ENCODE data around the gene ZNF777.
"Not testable (repeated sequence)": the region's sequence is repeated elsewhere in the genome, so short reads cannot be mapped to it uniquely, and the experiment has no call there.

ZNF777 gene

DNA sequence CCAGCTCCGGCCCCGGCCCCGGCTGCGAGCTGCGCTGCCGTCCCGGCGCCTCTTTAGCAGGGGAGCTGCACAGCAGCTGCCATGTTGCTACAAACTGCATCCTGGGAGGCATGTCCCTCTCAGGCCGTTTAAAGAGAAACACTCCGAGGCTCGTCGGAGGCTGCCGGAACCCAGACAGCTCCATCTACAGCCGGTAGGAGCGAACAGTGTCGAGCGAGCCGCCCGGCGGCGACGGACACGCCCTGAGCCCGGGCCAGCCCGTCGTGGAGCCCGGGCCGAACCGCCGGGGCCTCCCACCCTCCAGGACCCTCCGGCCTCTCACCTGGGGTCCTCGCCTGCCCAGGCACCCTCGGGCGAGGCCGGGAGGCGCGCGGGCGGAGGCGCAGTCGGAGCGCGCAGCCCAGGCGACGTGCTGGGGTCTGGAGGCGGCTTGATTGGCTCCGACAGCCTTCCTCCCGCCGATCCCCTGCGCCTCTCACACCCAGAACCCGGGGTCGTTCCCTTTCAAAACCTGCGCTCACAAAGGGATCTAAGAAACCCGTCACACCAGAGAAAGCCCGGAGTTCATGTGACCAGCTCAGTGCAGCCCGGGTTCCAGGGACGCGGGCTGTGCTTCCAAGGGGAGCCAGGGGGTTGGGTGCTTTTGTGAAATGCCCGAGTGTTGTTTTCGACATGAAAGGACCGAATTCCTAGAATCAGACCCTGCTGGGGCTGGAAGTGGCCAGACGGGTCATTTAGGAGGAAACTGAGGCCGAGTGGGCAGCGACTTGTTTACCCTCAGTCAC is at the start of gene ZNF777:
TSS of gene ZNF777 (minus strand) at position 570 of the 785 bp plus-strand sequence. CDS start 5,040 bp downstream, outside the sequence.
- DNase-seq: peak; percentile 84

DNA sequence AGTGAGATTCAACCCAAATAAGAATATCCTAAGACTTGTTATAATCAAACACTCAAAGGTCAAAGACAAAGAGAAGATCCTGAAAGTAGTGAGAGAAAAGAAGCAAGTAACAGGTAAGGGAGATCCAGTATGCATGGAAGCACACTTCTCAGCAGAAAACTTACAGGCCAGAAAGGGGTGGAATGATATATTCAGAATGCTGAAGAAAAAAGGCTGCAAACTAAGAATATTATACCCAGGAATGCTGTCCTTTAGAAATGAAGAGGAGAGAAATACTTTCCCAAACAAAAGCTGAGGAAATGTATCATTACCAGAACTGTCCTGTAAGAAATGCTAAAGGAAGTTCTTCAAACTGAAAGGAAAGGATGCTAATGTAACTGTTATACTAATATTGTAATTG is 49.4 kb upstream of the ZNF777 start:
- no peak for DNase-seq

DNA sequence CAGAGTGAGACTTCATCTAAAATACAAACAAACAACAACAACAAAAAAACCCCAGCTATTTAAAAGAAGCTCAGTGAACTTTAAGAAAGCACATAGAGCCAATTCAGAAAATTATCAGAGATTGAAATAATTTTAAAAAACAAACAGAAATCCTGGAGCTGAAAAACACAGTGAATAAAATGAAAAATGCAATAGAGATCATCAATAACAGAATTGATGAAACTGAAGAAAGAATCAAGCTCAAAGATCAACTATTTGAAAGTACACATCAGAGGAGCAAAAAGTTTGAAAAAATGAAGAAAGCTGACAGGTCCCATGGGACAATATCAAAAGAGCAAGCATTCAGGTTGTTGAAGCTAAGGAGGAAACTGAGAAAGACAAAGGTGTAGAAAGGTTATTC is 48.9 kb upstream of the ZNF777 start:
- no peak for DNase-seq

DNA sequence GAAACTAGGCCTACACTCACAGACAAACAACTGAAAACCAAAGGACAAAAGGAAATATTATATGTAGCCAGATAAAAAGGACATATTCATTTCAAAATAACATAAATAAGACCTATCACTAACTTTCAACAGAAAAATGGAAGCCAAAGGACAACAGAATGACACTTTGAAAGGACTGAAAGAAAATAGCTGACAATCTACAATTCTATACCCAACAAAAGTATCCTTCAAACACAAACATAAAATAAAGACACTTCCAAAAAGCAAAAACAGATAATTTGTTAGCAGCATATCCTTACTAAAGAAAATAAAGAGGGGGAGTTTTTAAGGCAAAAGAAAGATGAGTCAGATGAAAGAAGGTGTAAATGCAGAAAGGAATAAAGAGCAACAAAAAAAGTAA is 44.7 kb upstream of the ZNF777 start:
- no peak for DNase-seq

DNA sequence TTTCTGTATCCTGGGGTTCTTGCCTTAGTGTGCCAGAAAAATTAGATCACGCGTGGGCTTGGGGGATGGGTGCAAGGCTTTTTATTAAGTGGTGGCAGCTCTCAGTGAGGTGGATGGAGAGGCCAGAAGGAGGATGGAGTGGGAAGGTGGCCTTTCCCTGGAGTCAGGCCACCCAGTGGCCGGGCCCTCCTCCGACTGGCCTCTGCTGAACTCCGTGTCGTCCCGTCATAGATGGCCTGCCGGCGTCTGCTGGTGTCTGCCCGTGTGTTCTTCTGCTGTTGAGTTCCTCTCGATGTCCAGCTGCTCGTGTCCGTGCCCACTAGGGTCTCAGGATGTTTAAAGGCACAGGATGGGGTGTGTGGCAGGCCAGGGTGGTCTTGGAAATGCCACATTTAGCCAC is 40.8 kb upstream of the ZNF777 start:
- no peak for DNase-seq

DNA sequence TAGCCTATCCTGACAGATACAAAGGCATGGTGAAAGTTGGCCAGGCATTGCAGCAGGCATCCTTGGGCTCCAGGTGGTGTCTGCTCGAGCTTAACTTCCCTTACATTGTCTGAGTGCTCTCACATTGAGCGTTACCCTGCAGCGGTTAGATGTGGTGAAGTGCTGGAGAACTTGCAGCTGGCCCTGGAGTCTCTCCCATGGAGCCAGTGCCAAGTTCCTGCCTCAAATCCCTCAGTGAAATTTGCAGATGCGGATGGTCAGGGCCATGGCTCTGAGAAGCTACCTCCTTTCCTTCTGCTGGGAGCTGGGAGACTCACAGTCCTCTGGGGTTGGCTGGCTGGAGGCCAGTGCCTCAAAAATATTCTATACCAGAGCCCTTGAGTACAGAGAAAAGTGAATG is 40.0 kb upstream of the ZNF777 start:
- DNase-seq: no peak

DNA sequence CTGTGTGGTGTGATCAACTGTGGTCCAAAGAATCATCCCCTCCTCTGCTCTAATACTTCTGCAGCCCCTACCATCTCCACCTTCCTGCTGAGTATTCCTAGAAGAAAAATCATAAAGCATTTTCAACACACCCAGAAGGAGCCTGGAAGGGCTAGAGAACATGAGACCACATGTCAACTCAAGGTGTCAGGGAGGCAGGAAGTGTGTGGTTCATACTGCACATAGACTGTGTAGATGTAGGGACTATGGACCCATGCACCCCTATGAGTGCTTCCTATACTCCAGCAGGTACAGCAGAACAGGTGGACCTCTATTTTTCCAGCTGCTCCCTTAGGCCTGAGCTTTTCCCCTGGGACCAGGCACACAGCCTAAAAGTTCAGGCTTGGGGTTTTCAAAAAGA is 39.3 kb upstream of the ZNF777 start:
- DNase-seq: no peak

DNA sequence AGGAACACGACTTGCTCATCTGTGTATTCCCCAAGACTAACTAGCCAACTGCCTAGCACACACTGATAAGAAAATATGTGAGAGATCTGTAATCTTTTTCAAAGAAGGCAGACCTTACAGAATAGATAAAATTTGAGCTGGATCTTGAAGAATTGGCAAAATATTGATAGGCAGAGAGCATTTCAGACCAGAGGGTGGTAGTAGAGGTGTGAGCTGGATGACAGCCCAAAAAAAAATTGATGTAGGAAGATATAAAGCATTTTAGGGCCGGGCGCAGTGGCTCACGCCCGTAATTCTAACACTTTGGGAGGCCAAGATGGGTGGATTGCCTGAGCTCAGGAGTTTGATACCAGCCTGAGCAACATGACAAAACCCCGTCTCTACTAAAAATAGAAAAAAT is 37.9 kb upstream of the ZNF777 start:
- DNase-seq: no peak

DNA sequence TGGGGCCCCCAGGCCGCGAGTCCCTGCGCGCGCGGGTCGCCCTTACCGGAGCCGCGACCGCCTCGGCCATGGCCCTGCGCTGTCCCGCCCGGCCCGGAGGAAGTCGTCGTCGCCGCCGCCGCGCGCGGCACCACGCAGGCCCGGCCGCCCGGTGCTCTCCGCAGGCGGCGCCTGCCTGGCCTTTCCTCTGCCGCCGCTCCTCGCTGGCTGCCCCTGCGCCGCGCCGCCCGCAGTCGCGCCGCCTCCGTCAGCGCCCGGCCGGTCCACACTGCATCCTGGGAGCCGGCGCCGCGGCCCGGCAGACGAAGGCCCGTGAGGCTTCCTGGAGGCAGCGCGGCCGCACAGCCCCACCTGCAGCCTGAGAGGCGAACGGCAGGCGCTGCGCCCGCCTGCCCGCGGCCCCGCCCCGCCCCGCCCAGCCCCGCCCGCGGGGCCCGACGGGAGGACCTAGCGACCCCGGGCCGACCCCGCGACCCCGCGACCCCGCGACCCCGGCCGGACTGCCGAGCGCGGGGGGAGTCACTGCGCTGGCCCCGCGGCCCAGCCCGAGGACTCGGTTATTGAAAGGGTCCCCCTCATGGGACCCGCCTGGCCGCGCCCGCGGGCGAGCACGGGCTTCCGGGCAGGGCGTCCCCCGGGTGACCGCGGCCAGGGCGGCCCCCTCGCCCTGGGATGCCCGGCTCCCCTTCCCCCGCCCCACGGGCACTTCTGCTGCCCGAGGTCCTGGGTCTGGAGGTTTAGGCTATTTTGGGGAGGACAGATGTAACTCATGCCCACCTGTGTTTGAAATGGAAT is 36.8 kb upstream of the ZNF777 start, which contains the start of gene ZNF746:
TSS of gene ZNF746 (minus strand) at position 343 of the 795 bp plus-strand sequence. CDS start at position 70, 273 bp downstream.
- peak; percentile 87 for DNase-seq

DNA sequence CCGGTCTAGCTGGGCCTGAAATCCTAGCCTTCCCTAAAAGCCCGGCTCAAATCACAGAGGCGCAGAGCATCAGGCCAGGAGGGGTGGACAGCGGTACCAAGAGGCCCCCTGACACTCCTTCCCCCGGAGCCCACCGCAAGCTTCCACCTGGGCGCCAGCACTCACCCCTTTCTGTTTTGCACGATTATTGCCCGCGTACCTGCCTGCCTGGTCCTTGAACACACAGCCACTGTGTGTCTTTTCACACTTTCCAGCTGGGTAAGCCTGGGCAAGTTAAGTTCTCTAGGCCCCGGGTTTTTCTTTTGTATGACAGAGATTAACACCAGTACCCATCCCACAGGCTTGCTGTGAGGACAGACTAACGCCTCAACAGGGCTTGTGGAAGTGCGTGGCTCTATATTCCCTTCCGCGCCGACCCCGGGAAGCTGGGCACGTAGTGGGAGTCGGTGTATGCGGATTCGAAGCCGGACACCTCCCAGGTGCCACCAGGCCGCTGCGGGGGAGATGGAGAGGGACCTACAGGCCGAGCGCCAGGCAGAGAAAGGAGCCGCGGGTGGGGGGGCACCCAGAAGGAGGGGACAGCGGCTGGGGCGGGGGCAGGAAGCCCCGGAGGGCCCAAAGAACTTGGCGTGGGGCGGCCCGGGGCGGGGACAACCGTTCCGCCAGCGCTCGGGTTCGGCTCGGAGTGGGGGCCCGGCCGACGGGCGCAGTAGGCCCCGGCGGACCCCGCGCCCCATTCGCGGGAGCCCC is 36.0 kb upstream of the ZNF777 start:
- DNase-seq: peak; percentile 68

DNA sequence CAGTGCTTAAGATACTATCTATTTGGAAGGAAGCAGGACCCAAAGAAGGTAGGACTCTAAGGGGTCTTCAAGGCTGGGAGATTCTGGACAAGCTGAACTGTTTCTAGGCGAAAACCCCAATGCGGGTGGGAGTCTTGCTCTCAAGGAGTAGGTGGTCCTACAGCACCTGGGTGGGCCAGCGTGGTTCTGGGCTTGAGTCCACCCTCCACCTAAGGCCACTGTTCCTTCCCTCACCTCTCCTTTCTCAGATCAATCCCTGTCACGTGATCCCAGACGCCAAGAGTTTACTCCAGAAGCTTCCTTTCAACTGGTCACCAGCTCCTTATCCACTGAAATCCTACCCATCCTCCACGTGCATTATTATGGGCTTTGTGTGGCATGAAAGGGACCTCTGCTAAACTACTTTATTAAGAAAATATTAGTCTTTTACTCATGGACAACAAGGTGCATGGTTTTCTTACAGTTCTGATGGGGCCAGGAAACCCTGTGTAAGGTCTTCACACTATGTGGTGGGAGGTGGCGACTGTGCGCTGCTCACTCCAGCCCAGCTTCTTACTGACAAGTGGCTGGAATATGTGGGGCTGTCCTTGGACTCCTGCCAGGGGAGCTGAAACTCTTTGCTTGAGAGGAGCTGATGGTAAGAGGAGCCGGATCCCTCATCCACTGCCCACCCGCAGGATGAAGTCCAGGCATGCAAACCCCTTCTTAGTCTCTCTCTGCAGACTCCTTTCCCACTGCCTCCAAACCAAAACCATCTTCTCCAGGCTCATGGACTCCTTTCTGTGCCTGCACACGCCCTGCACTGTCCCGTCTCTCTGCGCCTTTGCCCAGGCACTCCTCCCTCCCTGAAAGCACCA is 35.2 kb upstream of the ZNF777 start:
- DNase-seq: peak; percentile 47

DNA sequence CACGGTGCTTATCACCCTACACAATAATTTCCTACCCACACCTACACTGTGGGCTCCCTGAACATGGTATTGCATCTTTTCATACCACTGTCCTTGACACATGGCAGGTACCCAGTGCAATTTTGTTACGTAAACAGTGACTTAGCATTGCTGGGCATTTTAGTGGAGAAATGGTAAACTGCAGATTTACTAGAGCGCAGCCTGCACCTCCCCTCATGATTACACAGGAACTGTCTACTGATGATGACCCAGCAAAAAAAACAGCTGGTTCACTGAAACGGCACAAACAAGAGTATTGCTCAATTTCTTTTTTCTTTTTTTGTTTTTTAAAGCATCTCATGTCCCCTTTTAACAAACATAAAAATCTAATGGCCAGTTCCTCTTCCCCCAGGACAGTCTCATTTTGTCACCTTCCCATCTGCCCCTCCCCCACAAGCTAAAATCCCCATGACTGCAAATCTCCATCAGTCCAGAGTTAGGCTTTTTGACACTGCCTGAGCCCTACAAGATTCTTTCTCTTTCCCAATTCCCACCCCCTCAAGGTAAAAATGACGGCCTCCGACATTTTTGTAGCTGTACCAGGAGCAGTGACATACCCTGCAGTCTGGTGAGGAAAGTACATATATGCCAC is 34.0 kb upstream of the ZNF777 start:
- DNase-seq: no peak

DNA sequence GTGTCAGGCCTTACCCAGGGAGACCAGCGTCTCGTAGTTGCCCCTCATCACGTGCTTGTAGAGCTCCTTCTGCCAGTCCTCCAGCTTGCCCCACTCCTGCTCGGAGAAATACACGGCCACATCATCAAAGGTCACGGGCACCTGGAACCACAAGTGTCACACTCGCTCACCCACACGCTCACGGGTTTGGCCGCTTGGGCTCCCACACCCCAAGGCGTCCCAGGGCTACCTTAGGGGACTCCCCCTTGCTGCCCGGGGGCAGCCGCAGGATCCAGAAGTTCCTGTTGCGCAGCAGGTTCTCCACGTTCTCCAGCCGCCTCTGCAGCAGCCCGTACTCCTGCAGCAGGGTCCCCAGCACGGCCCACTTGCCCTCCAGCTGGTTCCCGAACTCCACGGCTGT is 33.1 kb upstream of the ZNF777 start:
- not testable (repeated sequence) for DNase-seq

DNA sequence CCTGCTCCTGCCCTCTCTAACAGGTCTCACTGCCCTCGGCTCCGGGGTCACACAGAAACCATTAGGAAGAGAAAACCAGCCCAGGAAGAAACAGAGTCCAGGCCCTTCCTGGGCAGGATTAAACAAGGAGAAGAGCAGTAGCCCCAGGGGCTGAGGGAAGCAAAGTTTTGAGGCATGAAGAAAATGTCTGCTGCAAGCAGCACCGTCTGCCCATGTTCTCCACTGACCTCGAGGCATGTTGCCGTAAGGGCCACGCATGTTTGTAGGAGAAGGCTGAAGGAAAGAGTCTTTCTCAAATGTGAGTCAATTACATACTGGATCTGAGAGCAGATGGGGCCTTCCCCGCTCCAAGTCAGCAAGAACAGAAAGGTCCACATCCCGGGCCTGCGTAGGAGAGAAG is 32.5 kb upstream of the ZNF777 start:
- DNase-seq: no peak

DNA sequence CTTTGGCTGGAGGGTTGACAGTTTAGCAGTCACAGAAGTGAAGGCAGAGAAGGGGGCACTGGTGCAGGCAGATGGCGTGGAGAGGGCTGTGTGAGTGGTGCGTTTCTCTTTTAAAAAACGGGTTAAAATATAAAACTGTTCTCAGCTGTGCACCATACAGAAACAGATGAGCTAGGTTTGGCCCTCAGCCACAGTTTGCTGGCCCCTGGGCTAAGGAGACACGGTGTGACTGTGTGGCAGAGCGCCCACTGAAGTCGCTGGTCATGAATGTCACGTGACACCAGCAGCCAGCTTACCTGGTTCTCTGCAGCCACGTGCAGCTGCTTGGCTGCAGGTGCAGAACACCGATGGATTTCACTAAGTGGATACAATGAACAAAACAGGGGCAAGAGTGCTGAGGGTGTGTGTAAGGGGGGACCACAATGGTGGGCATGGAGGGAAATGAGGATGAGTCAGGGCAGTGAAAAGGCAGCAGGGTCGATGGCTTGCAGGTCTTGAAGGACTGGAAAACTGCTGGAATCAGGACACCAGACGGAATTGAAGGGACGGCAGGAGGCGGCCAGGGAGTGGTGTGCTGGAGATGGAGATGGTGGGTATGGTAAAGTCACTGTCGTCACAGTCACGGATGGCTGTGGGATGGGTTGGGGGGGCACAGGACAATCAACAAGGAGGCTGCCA is 29.4 kb upstream of the ZNF777 start:
- no peak for DNase-seq

DNA sequence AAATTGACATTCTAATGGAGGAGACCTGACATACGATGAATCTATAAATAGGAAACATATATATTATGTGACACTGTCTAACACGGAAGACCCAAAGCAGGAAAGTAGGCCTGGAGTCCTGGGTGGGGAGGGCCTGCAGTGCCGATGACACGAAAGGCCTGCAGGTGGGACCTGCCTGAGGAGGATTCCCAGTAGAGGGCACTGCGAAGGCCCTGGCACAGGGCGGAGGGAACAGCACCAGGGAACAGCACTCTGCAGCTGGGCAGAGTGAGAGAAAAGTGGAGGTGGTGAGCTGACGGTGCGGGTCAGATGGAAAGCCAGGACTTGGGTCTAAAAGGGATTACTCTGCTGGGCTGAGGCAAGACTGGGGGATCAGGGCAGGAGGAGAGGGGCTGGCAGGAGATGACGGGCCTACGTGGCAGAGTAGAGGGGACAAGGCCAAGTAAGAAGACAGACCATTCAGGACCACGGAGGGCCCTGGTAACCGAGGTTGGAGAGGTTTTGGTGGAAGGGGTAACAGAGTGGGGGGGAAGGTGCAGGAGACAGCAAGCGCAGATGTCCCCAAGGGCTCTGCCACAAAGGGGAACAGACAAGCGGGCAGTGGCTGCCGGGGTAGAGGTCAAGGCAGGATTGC is 28.6 kb upstream of the ZNF777 start:
- DNase-seq: no peak

DNA sequence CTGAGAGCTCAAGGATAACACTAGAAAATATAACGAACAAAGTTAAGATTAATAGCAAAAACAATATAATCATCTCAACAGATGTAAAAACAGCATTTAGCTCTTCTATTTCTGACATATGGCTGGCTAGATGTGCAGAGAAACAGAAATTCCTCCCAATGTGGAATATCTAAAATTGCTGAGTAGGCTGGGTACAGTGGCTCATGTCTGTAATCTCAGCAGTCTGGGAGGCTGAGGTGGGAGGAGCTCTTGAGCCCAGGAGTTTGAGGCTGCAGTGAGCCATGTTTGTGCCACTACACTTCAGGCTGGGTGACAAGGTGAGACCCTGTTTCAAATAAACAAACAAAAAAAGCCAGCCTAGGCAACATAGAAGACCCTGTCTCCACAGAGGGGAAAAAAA is 18.7 kb upstream of the ZNF777 start:
- DNase-seq: no peak

DNA sequence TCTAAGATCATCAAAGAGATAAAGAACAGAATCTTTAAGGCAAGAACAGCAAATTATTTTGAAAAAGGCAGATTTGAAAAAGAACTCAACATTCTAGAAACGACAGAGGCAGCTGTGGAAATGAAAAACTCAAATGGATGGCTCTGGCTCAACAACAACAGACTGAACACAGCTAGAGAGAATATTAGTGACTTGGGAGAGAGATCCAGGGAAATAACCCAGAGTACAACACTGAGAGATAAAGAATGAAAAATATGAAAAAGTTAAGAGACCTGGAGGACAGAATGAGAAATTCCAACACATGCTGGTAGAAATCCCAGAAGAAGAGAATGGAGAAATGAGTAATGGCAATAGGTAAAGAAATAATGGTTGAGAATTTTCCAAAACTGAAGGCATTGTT is 17.9 kb upstream of the ZNF777 start:
- DNase-seq: no peak

DNA sequence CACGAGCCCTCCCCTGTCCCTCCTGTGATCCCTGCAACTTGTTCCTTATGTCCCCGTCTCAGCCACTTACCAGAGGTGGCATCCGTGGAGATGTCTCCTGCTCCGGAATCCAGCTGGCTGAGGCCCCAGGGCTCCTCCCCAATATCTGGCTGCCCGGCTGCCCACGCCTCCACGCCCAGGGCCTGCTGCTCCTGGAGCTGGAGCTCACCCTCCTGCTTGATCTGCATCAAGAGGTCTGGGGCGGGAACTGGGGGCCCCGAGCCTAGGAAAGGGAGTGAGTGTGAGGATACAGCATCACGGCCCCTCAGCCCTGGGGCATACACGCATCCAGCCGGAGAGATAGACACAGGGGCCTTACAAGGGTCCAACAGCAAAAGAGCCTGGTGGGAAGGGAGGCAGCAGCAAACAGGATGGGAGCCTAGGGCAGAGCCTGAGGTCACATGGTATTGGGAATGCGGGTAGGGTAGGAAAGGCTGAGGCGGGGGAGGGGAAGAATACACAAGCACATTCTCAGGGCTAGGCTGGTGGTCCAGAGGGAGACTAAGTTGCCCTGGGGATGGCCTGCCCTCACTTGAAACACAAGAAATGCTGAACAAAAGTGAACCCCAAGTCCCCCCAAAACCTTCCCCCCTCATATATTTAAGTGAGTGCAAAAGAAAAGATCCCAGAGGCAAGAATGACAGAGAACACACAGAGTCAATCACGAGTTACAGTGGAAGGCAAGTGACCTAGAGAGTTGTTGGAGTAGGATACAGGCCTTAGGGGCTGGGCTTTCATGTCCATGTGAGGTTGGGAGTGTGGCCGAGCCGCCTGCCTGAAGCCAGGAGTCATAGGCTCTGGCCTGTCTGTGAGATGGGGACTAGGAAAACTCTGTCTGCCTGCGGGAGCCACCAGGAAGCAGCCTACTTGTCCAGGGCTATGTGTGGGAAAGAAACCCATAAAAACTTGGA is 16.9 kb upstream of the ZNF777 start:
- DNase-seq: peak; percentile 16

DNA sequence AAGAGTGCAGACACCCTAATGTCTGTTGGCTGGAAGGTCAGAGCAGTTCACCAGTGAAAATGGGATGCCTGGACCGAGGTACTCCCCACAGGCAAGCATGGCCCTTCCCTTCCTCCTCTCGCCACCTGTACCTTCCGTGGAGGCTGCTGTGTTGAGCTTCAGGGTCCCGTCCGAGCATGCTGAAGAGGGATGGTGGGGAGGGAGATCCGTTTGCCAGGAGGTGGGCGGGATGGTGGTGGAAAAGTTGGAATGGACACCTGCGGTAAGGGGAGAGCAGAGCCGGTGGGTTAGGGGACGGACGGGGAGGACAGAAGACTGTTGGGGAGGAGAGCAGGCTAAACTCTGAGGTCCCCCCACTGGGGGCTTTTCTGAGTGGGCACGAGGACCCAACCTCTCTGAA is 15.9 kb upstream of the ZNF777 start:
- peak; percentile 14 for DNase-seq

Measured in stimulated activated CD8-positive, alpha-beta memory T cell treated with anti-CD3 and anti-CD28 coated beads, Interleukin-4, amount 100 ng/mL, for 48 hours (primary cell).